Lower leg skin (tissue), 4 donors: ENCODE results near the gene SLC66A3. TPM values are rescaled to one million over a fixed set of nuclear protein-coding genes. Genes with fewer than 3 reads are reported as not detected.

ENCODE experiments used
- DNase-seq, 2 donors: peaks; one replicate each; pipeline ENCODE4 v3.0.0-alpha.2; 2019; ENCODE audit warnings: low spot score in 2 of 2
- H3K4me3 ChIP-seq: fragments of 200-600 bp; sonication (generic); 2 replicates; pipeline ENCODE4 v1.5.1; 2017; ENCODE audit warnings: mild to moderate bottlenecking, low read depth; ENCODE audit not compliant: poor library complexity, severe bottlenecking
- CTCF ChIP-seq, 3 donors: fragments of 450-650 bp; IDR thresholded peaks; one replicate each; pipeline ENCODE4 v1.5.1; 2016; ENCODE audit warnings: antibody characterized with exemption in 3 of 3, mild to moderate bottlenecking in 3 of 3, moderate library complexity in 2 of 3
- POLR2A ChIP-seq, 2 donors: fragments of 450-650 bp; IDR thresholded peaks; one replicate each; pipeline ENCODE4 v1.6.1; 2016 to 2017; ENCODE audit warnings: antibody characterized with exemption in 2 of 2, mild to moderate bottlenecking in 1 of 2, moderate library complexity in 1 of 2
- WGBS, 2 donors: methylation state at CpG; one replicate each; pipeline ENCODE4 v1.1.5; 2018; 5-methylcytosine and 5-hydroxymethylcytosine counted together
- intact Hi-C: fragments of 100-400 bp; cut with DNase I; formaldehyde crosslinking; loops from one replicate; pipeline ENCODE4 v1.15.0; 2023; ENCODE audit warnings: low total_unique reads
- total RNA-seq, 4 donors: library from RNA; depleted of rRNA; stranded (reverse); fragments of >200 nt; gene quantifications; one replicate each; pipeline ENCODE4 v1.1.0, GENCODE V29; 2016

The SLC66A3 gene
- total RNA-seq, 4 donors from 2014 or later, result 12.7 to 37.4 (median 22.0) TPM

GRCh38 chr2:11179196-11179595 is 23.9 kb downstream of the SLC66A3 start:
- no peak overlapping the region for H3K4me3 ChIP-seq
- intact Hi-C loops, result no loop called here
- TF ChIP-seq CTCF (IDR thresholded peaks at IDR 0.05), result no peak
- no peak for TF ChIP-seq POLR2A (IDR thresholded peaks at IDR 0.05)
- WGBS, 2 donors, result 81 to 89% methylated on average over 4 of the region's 4 CpGs
- no peak for DNase-seq

- TF ChIP-seq CTCF (IDR thresholded peaks at IDR 0.05) (no peak), POLR2A (IDR thresholded peaks at IDR 0.05) (no peak)
- intact Hi-C loops, result no loop called here
- 86 to 90% methylated on average over 4 of the region's 4 CpGs for WGBS, 2 donors
- DNase-seq, result no peak
- no peak overlapping the region for H3K4me3 ChIP-seq
Observed at GRCh38 chr2:11179899-11180298, 24.6 kb downstream of the SLC66A3 start.

GRCh38 chr2:11180653-11181052 is 25.4 kb downstream of the SLC66A3 start:
- no peak for TF ChIP-seq CTCF (IDR thresholded peaks at IDR 0.05)
- TF ChIP-seq POLR2A (IDR thresholded peaks at IDR 0.05), result no peak
- intact Hi-C loops, result no loop called here
- H3K4me3 ChIP-seq, result no peak overlapping the region
- 89 to 95% methylated on average over 6 of the region's 6 CpGs for WGBS, 2 donors
- no peak for DNase-seq

- WGBS, 2 donors, result 94 to 98% methylated on average over 2 of the region's 2 CpGs
- H3K4me3 ChIP-seq, result no peak overlapping the region
- TF ChIP-seq CTCF (IDR thresholded peaks at IDR 0.05) (no peak), POLR2A (IDR thresholded peaks at IDR 0.05) (no peak)
- intact Hi-C loops, result no loop called here
- no peak for DNase-seq
Observed at GRCh38 chr2:11182951-11183350, 27.7 kb downstream of the SLC66A3 start.

- no peak for DNase-seq
- intact Hi-C loops, result no loop called here
- WGBS, 2 donors, result 94 to 95% methylated on average over 6 of the region's 6 CpGs
- TF ChIP-seq CTCF (IDR thresholded peaks at IDR 0.05) (no peak), POLR2A (IDR thresholded peaks at IDR 0.05) (no peak)
- H3K4me3 ChIP-seq, result no peak overlapping the region
Observed at GRCh38 chr2:11186145-11186544, 30.9 kb downstream of the SLC66A3 start.

GRCh38 chr2:11187083-11187619 is 31.9 kb downstream of the SLC66A3 start:
- intact Hi-C loops, result no loop called here
- no peak for TF ChIP-seq POLR2A (IDR thresholded peaks at IDR 0.05)
- no peak for TF ChIP-seq CTCF (IDR thresholded peaks at IDR 0.05)
- no peak for DNase-seq
- 85 to 86% methylated on average over 7 of the region's 7 CpGs for WGBS, 2 donors
- H3K4me3 ChIP-seq, result no peak overlapping the region
